ENCODE data around the gene ERC2.

Gene ERC2

DNA sequence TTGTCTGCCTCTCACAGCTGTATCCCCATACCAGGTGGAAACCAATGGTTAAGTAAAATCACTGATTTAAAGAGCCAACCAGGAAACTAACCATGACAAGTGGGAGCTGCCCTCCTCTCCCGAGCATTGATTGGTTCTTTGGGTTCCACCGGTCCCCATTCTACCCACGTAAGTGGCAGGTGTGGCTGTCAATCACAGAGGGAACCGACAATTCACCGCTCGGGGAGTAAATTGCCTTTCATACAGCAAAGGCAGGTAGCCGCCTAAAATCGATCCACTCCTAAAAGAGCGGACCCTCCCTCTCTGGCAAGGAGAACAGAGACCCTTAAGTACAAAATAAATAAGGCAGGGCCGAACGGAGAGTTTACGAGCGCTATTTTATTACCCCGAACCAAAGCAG is 1.2 kb downstream of the ERC2 start:
- TF ChIP-seq CTCF (IDR thresholded peaks at IDR 0.05; ENCODE audit: low read depth, low read length, missing control alignments): no peak
- H3K4me3 ChIP-seq (replicated peaks; ENCODE audit: low read depth, low read length): peak overlapping the region; percentile 49

DNA sequence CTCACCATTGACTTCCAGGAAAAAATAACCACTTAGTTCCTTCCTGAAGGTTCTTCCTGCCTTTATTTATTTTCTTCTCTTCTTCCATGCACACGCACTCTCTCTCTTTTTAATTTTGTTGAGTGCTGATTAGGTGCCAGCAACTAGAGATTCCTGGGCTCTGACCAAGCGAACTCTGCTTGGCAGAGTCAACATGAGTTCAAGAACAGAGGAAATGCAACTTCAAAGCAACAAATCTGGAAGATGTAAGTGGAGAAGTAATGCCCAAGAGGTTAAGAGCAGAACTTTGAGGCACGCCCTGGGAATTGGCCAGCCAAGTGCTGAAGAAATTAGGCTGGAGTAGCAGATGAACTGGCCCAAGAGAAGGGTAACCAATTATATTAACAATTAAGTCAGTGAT is 8.5 kb downstream of the ERC2 start:
- no peak overlapping the region for H3K4me3 ChIP-seq (replicated peaks; ENCODE audit: low read depth, low read length)
- DNase-seq (ENCODE audit: extremely low read depth, low read depth): no peak
- TF ChIP-seq CTCF (IDR thresholded peaks at IDR 0.05; ENCODE audit: low read depth, low read length, missing control alignments): no peak

More for the DNA sequence above, 1.2 kb downstream of the ERC2 start:
- DNase-seq (ENCODE audit: extremely low read depth, low read depth): peak; percentile 3

DNA sequence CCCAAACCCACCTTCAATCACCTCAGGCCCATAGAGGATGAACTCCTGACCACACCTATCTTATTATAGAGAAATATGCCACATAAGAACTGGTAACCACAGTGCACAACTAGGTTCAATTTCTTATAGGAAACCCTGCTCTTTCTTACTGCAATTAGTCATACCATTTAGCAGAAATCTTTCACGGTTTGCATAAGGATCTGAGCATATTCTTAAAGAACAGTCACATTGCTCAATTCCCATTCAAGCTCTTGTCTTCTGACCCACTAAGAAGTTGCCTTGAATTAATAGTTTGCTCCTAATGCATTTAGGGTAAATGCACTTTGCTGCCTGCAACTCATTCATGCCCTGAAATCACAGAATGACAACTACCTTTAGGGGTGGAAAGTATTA is 9.2 kb downstream of the ERC2 start:
- TF ChIP-seq CTCF (IDR thresholded peaks at IDR 0.05; ENCODE audit: low read depth, low read length, missing control alignments): no peak
- H3K4me3 ChIP-seq (replicated peaks; ENCODE audit: low read depth, low read length): no peak overlapping the region
- no peak for DNase-seq (ENCODE audit: extremely low read depth, low read depth)

GRCh38 chr3:56458496-56459103 is 9.7 kb downstream of the ERC2 start:
- no peak for DNase-seq (ENCODE audit: extremely low read depth, low read depth)
- TF ChIP-seq CTCF (IDR thresholded peaks at IDR 0.05; ENCODE audit: low read depth, low read length, missing control alignments): no peak

DNA sequence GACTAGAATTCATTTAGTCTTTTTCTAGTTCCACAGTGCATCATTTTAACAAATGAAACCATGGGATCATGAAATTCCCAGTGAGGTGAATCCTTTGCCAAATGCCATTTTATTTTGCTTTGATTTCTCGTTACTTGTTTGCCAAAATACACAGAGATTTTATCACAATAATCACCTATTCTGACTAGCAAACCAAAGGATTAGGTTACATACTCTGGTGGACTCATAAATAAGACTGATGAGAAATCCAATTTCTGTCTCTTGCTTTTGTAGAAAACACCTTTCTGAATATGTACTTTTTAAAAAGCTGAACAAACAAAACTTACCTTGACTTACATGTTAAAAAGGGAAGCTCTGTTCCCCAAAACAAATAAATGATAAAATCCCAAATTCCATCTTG is 12.2 kb downstream of the ERC2 start:
- TF ChIP-seq CTCF (IDR thresholded peaks at IDR 0.05; ENCODE audit: low read depth, low read length, missing control alignments): no peak
- no peak for DNase-seq (ENCODE audit: extremely low read depth, low read depth)
- H3K4me3 ChIP-seq (replicated peaks; ENCODE audit: low read depth, low read length): no peak overlapping the region

More at GRCh38 chr3:56458496-56459103, 9.7 kb downstream of the ERC2 start:
- H3K4me3 ChIP-seq (replicated peaks; ENCODE audit: low read depth, low read length): no peak overlapping the region

DNA sequence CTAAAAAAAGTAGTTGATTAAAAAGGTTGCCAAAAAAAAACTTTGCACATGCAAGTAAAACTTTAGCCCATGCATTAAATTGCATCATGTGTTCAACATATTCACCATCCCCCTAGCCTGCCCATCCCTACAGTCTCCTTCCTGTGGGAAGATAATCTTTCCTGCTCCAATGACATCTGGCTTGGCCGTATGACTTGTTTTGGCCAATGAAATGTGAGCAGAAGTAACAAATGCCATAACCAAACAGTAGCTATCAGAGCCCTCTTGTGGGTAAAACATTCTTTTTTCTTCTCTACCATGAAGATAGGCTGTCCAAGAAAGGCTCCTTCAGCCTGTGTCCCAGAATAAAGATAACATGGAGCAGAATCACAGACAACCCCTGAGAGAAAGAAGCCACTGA is 15.3 kb downstream of the ERC2 start:
- no peak for TF ChIP-seq CTCF (IDR thresholded peaks at IDR 0.05; ENCODE audit: low read depth, low read length, missing control alignments)
- DNase-seq (ENCODE audit: extremely low read depth, low read depth): peak; percentile 3
- H3K4me3 ChIP-seq (replicated peaks; ENCODE audit: low read depth, low read length): no peak overlapping the region

- TF ChIP-seq CTCF (IDR thresholded peaks at IDR 0.05; ENCODE audit: low read depth, low read length, missing control alignments): no peak
- H3K4me3 ChIP-seq (replicated peaks; ENCODE audit: low read depth, low read length): no peak overlapping the region
- no peak for DNase-seq (ENCODE audit: extremely low read depth, low read depth)
These were observed 16.2 kb downstream of the ERC2 start for GRCh38 chr3:56452085-56452484.
